GM18867 (cell line): ENCODE results near the gene GLT6D1.

ENCODE experiments used
- ATAC-seq: cut with Tn5 transposase; IDR thresholded peaks from one replicate; pipeline ENCODE4 v1.9.1; 2021; ENCODE audit warnings: mild to moderate bottlenecking, moderate library complexity; ENCODE audit not compliant: unreplicated experiment

The GLT6D1 gene

DNA sequence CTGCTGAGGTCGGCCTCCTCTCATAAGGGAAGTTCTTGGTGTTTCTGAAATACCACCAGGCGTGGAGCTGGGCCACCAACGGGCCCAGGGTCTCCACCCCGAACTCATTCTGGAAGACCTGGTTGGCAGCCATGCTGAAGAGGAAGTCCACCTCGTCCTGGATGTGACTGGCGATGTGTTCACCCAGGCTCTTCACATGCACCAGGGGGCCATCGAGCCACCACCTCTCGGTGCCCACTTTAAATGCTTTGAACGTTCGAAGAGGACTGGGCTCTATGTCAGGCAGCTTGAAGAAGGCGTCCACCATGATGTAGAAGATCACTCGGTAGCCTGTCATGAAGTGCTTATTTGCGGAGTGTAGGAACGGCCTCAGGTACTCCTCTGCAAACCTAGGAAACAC lies 15.1 kb downstream of the GLT6D1 start:
- ATAC-seq, result no peak

DNA sequence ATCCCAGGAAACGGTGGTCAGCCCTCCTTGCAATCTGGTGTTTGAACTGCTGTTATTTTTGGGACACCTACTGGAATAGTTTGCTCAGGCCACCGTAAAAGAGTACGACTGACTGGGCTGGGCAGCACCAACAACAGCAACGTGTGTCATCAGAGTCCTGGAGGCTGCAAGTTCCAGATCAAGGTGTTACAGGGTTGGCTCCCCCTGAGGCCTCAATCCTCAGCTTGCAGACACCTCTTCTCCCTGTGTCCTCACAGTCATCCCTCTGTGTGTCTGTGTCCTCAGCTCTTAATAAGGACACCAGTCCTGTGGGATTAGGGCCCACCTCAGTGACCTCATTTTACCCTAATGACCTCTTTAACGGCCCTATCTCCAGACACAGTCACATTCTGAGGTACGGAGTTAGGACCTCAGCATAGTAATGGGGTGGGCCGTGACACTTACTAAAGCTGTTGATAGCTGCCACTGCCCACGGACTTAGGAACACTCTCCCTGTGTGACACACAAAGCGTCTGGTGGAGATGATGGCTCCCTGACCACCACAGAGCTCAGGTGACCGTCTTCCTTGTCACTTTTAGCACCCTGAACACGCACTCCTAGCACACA lies 16.8 kb downstream of the GLT6D1 start:
- no peak for ATAC-seq

DNA sequence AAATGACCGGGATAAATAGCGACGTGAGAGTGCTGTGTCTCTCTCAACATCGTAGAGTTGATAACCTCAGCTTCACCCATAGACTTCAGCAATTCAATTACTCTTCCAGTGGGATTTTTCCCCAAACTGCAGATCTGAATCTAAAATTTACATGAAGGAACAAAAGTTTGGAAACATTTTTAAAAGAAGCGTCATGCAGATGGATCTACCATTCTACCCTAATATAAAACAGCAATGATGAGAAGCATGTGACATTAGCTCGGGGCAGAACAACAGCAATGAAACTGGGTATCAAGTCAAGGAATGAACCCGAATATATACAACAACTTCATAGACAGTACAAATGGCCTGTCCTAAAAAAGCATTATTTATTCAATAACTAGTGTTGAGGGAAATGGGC lies 18.8 kb downstream of the GLT6D1 start:
- no peak for ATAC-seq

DNA sequence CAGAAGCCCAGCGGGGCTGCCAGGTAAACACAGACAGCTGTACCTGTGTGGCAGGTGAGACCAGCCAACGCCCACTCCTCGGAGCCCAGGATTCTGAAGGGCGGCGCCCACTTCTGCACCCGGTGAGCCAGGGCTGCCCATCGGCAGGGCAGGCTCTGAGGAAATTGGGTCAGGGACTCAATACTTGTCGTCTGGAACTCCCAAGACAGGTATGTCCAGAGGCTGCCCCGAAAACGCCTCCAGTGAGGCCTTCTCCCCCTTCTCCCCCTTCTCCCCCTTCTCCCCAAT lies 19.8 kb downstream of the GLT6D1 start:
- ATAC-seq, result no peak

DNA sequence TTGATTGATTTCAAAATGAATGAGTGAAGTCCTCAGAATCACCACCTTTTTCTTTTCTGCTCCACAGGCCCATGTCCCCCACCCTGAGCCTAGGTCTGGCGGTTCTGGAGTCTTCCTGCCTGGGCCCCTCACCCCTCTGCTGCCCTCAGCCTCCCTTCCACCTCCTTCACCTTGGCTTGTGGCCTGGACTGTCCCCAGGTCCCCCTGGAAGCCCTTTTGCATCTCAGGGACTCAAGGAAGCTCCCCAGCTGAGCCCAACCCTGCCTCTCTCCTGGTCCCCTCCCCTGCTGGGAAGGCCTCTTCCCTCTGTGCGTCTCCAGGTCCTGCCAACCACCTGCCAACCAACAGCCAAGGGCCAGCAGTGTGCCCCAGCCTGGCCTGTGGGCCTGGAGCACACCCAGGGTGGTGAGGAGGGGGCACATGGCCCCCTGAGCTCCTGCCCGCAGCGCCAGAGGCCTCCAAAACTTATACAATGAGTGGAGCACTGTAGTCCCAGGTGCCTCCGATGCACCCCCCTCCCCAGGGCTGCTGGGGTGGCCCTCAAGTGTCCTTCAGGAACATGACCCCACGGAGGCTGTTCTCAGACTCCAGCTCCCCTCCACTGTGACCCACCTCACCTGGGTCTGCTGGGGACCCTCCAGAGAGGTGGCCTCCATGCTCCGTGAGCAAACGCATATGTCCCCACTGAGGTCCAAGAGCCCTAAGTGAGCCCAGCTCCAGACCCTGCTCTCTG lies 20.3 kb downstream of the GLT6D1 start:
- no peak for ATAC-seq

DNA sequence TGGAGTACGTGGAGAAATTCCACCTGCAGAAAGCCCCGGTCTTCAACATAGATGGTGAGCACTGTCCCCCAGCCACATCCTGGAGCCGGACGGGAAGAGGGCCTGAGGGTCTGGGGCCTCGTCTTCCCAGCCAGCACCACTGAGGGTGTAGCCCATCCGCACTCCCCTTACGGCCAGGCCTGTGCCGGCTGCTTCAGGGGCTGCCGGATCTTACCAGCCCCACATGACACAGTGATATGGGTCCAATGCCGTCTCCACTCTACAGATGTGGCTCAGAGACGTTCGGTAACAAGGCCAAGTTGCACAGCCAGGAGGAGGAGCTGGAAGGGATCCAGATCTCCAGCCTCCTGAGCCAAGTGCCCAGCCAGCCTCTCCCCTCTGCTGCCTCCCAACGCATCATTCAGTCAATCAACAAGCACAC lies 21.3 kb downstream of the GLT6D1 start:
- no peak for ATAC-seq

DNA sequence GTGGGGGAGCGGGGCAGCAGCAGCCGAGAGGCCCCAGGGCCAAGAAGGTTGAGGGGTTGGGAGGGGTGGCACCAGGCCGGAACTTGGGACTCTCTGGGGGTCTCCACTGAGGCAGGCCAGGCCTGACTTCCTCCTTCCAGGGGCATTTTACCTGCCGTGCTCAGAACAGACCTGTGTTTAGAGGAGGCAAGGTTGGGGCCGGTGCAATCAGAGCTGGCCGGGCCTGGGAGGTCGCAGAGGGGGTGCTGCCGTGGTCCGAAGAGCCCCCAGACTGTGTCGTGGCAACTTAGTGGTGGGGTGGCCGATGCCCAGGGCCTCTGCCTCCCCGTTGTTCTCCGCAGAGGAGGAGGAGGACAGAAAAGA lies 21.8 kb downstream of the GLT6D1 start:
- ATAC-seq, result no peak

DNA sequence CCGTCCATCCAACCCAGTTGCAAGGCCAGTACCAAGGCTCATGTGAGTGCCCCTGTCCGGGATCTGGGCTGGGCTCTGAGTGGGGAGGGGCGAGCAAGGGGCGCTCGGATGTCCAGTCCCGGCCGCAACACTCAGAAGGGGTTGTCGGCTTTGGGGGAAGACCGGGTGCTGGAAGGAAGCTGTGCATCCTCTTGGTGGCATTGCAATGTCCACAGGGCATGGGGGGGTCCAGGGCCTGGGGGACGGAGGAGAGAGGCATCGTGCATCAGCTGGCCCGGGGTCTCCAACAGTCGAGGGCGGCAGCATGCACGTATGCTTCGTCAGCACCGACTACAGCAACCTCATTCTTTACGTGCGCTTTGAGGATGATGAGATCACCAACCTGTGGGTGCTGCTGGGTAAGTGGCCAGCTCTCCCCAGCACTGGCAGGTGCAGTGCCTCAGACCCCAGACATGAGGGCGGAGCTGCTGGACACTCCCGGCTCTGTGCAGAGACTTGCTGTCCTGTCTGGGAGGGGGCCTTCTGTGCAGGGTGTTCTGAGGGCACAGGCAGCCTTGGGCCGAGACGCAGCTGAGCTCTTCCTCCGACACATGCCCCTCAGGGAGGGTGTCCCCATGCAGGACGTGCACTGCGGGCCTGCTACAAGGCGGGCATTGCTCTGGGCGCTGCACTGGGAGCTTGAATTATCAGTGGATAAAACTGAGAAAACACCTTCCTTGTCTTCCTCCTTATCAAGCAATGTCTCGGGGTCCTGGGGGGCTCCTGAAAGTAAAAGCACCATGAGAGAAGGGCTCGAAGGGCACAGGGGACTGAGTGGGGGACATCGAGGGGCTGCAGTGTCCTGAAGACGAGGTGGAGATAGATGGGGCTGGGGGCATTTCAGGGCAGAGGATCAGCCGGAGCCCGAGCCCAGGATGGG lies 22.5 kb downstream of the GLT6D1 start:
- ATAC-seq, result no peak

DNA sequence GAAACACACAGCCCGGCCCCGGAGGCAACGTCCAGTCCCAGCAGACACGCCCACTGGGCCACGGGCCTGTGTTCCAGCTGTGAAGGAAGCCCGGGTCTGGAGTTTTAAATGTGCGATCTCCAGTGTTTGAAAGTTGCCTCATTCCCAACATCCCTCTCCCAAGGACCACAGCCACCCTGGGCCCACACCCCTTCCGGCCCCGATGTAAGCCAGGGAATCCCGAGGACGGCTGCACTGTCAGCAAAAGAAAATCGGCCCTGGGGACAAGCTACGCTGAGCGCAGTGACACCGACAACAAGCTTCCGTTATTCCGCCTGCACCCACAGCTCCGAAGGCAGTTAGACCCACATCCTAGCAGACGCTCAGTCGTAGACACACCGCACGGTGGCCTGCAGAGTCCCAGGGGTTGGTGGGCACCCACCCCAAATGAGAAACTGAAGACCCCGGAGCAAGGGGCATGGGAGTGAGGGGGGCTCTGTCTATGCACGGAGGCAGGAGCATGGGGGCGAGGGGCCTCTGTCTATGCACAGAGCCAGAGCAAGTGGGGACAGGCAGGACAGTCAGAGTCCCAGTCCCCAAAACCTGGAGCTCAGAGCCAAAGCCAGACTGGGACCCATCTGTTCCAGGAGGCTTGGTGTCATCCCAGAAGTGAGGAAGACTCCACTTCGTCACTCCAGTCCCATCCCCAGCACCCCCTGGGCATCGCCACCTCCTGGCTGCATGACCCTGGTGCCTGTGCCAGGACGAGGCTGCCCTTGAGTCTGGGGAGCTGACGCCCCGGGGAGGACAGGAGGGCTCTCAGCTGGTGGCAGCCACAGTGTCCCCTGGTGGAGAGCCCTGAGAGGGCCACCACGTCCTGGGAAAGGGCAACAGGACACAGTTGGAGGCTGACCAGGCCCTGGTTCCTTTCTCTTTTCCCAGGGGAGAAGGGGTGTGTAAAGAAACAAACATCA lies 23.4 kb downstream of the GLT6D1 start:
- no peak for ATAC-seq

DNA sequence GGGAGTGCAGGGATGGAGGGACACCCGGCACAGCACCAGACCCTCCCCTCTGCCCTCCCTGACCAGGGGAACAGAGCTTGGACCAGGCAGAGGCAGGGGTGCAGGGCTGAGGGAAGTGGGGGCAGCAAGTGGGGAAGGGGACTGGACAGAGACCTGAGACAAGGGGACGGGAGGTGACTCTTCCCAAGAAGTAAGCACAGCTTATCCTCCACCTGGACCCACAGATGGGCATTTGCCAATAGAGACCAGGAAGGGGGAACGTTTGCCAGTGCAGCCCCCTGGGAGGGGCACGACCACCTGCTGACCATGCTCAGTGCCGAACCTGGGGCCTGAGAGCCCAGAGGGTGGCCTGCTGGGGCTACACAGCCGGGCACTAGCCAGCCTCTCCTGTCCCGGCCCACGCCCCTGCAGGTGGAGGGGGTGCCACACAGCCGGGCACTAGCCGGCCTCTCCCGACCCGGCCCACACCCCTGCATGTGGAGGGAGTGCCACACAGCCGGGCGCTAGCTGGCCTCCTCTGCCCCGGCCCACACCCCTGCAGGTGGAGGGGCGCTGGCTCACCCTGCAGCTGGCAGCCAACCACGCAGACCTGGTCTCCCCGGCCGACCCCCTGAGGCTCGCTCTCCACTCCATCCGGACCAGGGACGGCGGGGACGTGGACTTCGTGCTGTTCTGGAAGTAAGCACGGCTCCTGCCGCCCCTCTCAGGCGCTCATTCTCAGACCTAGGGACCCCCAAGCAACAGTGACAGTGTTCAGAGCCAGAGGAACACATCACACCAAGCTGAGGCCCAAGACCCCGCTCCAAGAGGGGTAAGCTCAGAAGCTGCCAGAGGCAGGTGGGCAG lies 24.3 kb downstream of the GLT6D1 start:
- no peak for ATAC-seq

DNA sequence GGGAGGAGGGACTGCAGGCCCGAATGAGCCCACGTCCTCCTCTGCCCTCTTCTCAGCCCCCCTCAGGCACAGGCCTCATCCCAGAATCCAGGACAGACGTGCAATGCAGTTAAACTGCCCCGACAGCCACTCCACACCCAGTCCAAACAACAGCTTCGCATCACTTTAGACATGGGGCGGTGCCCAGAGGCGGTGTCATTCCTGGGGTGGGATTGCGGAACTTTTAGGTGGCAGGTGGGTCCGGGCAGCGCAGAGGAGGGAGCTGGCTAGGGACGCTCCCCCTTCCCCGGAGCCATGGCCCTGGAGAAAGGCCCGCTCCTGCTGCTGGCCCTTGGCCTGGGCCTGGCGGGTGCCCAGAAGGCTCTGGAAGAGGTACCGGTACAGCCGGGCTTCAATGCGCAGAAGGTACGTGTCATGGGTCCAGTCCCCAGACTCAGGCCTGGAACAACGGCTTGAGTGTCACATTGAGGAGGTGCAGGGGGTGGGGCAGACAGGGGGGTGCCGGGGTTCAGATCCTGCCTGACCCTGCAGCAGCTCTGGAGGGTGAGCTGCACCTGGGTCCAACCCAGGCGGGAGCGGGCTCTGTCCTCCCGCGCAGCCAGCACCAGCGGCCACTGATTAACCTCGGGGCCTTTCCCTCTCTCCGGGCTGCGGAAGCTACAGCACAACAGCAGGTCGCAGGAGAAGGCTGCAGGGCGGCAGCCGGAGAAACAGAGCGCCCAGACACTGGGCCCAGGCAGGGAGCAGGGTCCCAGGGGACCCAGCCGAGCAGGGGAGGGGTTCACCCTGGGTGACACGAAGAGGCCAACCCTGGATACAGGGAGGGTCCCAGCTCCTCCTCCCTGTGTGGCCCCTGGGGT lies 25.2 kb downstream of the GLT6D1 start:
- ATAC-seq, result no peak

DNA sequence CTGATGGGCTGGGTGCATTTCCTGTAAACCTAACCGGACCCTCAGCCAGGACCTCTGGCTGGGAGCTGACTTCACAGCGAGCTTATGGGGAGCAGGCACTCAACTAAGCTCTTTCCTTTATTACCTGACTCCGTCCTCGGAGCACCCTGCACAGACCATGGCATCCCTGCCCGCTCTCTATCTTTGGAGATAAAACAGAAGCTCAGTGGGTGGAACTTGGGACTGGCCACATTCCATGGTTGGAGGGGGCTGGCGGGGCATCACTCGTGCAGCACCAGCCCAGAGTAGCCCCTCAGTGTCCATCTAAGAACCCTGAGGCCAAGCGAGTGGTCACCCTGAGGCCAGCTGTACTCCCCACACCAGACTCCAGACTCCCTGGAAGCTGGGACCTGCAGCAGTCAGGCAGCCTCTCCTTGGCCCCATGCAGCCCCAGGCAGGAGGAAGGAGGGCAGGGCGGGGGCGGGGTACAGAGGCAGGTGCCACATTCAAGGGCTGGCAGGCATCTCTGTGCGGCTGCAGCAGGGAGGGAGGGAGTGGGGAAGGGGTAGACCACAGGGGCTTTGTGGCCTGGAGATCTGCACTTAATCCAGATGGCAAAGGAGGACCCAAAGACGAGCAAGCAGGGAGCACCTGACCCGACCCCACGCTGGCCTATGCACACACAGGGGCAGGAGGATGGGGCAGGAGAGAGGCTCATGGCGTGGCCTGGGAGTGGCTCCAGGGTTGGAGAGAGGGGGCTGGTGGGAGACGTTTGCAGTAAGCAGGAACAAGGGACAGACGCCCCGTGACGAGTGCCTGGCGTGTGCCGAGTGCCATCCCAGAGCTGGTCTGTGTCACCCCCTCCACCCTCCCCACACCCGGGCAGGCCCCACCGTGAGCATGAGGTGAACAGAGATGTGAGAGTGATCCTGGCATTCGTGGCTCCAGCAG lies 26.1 kb downstream of the GLT6D1 start:
- ATAC-seq, result no peak

DNA sequence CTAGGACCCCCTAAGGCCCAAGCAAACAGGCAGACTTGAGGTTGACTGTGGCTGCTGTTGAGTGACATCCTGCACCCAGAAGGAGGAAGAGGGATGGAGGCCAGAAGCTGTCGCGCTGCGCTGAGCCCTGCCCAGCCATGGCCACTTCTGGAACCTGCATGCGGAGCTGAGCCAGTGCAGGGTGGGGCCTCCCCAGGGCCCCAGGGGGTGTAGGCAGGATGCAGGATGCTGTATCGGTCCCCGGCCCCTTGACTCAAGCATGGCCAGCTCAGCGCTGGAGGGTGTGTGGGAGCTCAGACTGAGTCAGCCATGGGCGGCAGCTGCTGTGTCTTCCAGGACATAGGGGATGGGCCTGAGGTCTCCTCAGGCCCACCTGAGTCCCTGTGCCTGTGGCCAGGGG lies 26.9 kb downstream of the GLT6D1 start:
- no peak for ATAC-seq

DNA sequence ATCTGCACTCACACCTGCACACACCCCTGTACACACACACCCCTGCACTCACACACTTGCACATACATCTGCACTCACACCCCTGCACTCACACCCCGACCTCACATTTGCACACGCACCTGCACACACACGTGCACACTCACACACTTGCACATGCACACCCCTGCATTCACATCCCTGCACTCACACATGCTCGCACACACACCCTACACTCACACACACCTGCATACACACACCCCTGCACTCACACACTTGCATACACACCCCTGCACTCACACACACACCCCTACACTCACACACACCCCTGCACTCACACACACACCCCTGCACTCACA lies 27.5 kb downstream of the GLT6D1 start:
- ATAC-seq, result no peak

DNA sequence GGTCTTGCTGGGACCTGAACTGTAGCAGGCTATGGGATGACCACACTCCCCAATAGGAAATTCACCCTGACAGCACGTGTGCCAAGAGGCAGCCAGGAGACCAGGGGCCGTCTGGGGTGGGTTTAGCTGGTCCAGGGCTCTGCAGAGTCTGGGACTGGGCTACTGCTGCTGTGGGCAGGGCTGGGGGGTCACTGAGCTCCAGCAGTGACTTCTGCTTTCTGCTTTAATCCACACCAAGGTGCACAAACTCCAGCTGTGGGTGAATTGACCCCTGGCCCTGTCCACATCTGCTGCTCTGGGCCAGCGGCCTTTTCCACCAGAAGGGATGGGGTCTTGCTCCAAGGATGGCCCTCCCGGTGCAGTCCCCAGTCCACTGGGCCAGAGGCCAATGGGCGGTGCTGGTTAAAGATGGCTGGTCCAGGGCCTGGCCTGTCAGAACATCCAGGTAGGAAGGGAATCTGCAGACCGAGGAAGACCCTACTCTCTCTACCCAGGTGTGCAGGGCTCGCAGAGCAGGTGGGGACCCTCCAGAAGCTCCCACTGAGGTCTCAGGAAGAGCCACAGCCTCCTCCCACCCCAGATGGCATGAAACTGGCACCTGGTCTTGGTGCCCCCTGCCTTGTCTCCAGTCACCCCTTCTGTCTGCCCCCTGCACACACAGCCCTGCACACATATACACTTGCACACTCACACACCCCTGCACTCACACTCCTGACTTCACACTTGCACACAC lies 28.0 kb downstream of the GLT6D1 start:
- ATAC-seq, result no peak

DNA sequence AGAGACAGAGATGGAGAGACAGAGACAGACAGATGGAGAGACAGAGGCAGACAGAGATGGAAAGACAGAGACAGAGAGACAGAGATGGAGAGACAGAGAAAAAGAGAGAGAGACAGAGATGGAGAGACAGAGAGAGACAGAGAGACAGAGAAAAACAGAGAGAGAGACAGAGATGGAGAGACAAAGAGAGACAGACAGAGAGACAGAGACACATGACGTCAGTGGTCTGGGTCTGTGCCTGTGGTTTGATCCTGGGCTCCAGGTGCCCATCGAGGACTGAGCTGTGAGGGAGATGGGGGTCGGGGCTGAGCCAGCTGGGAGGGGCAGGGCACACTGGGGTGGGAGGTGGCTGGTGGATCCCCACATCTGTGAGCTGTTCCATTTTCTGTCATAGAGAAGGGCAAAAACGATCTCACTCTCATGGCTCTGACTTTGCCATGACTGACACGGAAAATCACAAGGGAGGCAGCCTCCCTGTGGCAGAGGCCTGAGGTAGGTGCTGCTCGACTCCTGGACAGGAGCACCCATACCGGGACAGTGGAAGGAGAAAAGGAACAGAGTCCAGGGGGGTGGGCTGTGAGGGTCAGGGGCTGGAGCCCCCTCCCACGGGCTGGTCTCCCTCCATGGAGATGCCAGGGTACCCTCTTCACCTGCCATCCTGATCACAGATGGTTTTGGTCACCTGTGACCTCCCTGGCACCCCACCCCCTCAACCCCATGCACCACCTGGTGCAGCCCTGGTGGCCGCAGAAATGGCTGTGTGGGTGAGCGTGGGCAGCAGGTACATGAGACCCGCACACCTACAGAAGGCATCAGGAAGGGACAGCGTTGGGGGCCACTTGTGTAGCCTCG lies 28.8 kb downstream of the GLT6D1 start:
- no peak for ATAC-seq
